Upper lobe of left lung (tissue), 4 donors: ENCODE measurements around the gene ACKR2.

Experiments used
- CTCF ChIP-seq, 6 experiments: fragments of 450-650 bp in 4 of 6; fragments of 200-600 bp in 2 of 6; sonication (generic) in 2 of 6; IDR thresholded peaks; one replicate each; pipeline ENCODE4 v1.5.1; 2016 to 2019; ENCODE audit warnings: antibody characterized with exemption in 6 of 6
- POLR2A ChIP-seq, 4 donors: fragments of 450-650 bp; IDR thresholded peaks; one replicate each; pipeline ENCODE4 v1.5.1; 2016 to 2017; ENCODE audit warnings: antibody characterized with exemption in 4 of 4, mild to moderate bottlenecking in 2 of 4

DNA sequence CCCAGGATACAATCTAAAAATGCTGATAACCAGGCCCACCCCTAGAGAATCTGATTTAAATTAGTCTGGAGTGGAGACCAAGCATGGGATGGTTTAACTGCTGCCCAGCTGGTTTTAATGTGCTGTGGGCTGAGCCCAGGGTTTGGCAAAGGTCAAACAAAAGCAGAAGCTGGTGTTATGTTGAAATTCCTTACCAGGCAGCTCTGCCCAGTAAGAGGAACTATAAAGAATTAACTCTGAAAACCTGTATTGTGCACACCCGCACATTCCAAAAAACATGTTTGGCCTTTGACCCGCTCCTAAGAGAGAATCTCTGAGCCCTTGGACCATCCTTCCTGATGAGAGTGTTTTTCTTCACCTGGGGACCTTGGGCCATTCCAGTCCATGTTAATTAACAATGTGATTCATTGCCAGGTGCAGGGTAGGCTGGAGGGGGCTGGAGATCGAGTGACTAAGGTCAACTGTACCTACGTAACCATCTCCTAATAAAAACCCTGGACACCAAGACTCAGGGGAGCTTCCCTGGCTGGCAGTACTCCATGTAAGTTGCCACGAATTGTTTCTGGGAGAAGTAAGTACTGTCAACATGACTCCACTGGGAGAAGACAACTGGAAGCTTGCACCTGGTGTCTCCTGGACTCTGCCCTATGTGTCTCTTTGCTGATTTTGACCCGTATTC, 47.1 kb upstream of the ACKR2 start:
- TF ChIP-seq CTCF (IDR thresholded peaks at IDR 0.05) (no peak), POLR2A (IDR thresholded peaks at IDR 0.05) (no peak)
